DOHH2 (cell line): ENCODE results near the gene MAFG.

ENCODE experiments used
- H3F3A ChIP-seq: fragments of 200-600 bp; sonication (generic), shearing (Covaris generic); 2 replicates; pipeline ENCODE4 v1.6.0; 2016; ENCODE audit warnings: antibody characterized with exemption, mild to moderate bottlenecking; ENCODE audit not compliant: control insufficient read depth, insufficient read depth
- H3K27ac ChIP-seq: fragments of 200-600 bp; sonication (generic); 2 replicates; pipeline ENCODE4 v1.5.1; 2014; ENCODE audit warnings: low read depth, mild to moderate bottlenecking, low read length, moderate library complexity
- H3K27me3 ChIP-seq: fragments of 200-600 bp; sonication (generic); 2 replicates; pipeline ENCODE4 v1.6.1; 2014; ENCODE audit warnings: mild to moderate bottlenecking, low read length, mixed read lengths; ENCODE audit not compliant: control insufficient read depth
- H3K36me3 ChIP-seq: fragments of 200-600 bp; sonication (generic); 2 replicates; pipeline ENCODE4 v1.6.1; 2014; ENCODE audit warnings: mild to moderate bottlenecking, low read length, moderate library complexity, mixed read lengths; ENCODE audit not compliant: control insufficient read depth
- H3K4me1 ChIP-seq: fragments of 200-600 bp; sonication (generic); 2 replicates; pipeline ENCODE4 v1.6.1; 2014; ENCODE audit warnings: mild to moderate bottlenecking, low read length, mixed read lengths; ENCODE audit not compliant: control insufficient read depth
- H3K4me2 ChIP-seq: fragments of 200-600 bp; sonication (generic); 2 replicates; pipeline ENCODE4 v1.6.0; 2014; ENCODE audit warnings: mild to moderate bottlenecking, low read length, moderate library complexity
- H3K4me3 ChIP-seq: fragments of 200-600 bp; sonication (generic); 2 replicates; pipeline ENCODE4 v1.5.1; 2014; ENCODE audit warnings: mild to moderate bottlenecking, low read length, mixed read lengths
- H3K79me2 ChIP-seq: fragments of 200-600 bp; sonication (generic); 2 replicates; pipeline ENCODE4 v1.6.1; 2014; ENCODE audit warnings: mild to moderate bottlenecking, low read length, mixed read lengths; ENCODE audit not compliant: control insufficient read depth
- H3K9me2 ChIP-seq: fragments of 200-600 bp; sonication (generic); replicated peaks from 2 replicates; pipeline ENCODE4 v1.6.1; 2014; ENCODE audit warnings: mild to moderate bottlenecking, low read length, mixed read lengths; ENCODE audit not compliant: control insufficient read depth
- H3K9me3 ChIP-seq: fragments of 200-600 bp; sonication (generic); 2 replicates; pipeline ENCODE4 v1.6.1; 2014; ENCODE audit warnings: antibody characterized with exemption, low read length, mixed read lengths; ENCODE audit not compliant: control insufficient read depth, insufficient read depth
- H4K20me1 ChIP-seq: fragments of 200-600 bp; sonication (generic); 2 replicates; pipeline ENCODE4 v1.6.0; 2014; ENCODE audit warnings: low read depth, mild to moderate bottlenecking, antibody characterized with exemption, low read length, moderate library complexity; ENCODE audit not compliant: control insufficient read depth, insufficient read depth
- CTCF ChIP-seq: fragments of 200-600 bp; sonication (generic); IDR thresholded peaks from one replicate; pipeline ENCODE4 v1.5.1; 2014; ENCODE audit warnings: antibody characterized with exemption, mild to moderate bottlenecking, low read depth, low read length; ENCODE audit not compliant: poor library complexity, severe bottlenecking
- EZH2phosphoT487 ChIP-seq: fragments of 200-600 bp; sonication (generic); IDR thresholded peaks from 2 replicates; pipeline ENCODE4 v1.6.1; 2017; ENCODE audit warnings: borderline replicate concordance, mild to moderate bottlenecking, antibody characterized with exemption, low read length, moderate library complexity, mixed read lengths

Gene MAFG

GRCh38 chr17:81891303-81891552 is 36.3 kb downstream of the MAFG start:
- Histone ChIP-seq H3K9me3 (no peaks in the 10 kb centered on the region), H3K4me2 (peak overlapping the region; percentile 93; the same call in 1 of the 2 replicates), H3K4me1 (peaks cover 38% of the 10 kb centered on the region), H3K79me2 (peaks cover 82% of the 10 kb centered on the region), H3K27ac (peak overlapping the region; percentile 53), H3K4me3 (peak overlapping the region; percentile 96), H3K36me3 (peaks cover 70% of the 10 kb centered on the region), H3K27me3 (no peaks in the 10 kb centered on the region), H4K20me1 (peaks cover 9% of the 10 kb centered on the region), H3F3A (peaks cover 11% of the 10 kb centered on the region), H3K9me2 (no peaks in the 10 kb centered on the region)
- no peak for TF ChIP-seq CTCF
- TF ChIP-seq EZH2phosphoT487, result no peak

DNA sequence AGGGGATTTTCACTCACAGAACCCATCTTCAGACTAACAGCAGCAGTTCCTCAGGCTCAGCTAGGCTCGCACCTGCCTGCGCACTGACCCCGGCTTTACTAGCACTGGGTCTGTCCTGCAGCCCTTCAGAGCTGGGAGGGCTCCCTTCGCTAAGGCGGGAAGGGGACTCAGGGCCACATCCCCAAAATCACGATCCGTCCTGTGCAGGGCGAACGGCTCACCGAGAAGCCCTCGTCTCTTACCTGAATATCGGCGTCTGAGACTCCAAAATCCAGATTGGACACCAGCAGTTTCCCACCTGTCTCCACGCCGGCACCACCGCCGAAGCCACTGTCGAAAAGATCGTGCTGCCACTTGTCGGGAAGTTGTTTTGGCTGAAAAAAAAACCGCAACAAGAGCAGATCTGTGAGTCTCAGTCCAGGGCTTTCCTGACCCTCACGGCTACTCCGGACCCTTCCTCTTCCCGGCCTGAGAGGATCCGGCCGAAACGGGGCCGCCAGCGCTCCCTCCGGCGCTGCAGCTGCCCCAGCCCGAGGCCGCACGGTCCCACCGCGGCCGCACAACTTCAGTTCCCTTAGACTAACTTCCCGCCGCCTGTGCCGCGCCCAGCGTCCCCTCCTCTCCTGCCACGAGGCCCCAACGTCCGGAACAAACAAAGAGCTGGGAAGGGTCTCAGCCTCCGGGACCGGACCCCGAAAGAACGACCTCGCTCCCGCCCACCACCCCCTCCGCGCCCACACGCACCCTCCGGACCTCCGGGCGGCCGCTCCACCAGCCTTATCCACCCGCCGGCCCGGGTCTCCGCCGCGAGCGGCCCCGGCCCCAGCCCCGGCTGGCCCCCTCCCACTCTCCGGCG is 36.9 kb downstream of the MAFG start:
- Histone ChIP-seq H3K4me2 (peak overlapping the region; percentile 93), H3K79me2 (peaks cover 88% of the 10 kb centered on the region), H3K9me3 (no peaks in the 10 kb centered on the region), H3K4me1 (peaks cover 38% of the 10 kb centered on the region), H4K20me1 (peaks cover 9% of the 10 kb centered on the region), H3K27me3 (no peaks in the 10 kb centered on the region), H3K27ac (peak overlapping the region; percentile 53), H3K36me3 (peaks cover 75% of the 10 kb centered on the region), H3F3A (peaks cover 11% of the 10 kb centered on the region), H3K9me2 (no peaks in the 10 kb centered on the region), H3K4me3 (peak overlapping the region; percentile 96)
- TF ChIP-seq EZH2phosphoT487, result no peak
- TF ChIP-seq CTCF, result no peak

DNA sequence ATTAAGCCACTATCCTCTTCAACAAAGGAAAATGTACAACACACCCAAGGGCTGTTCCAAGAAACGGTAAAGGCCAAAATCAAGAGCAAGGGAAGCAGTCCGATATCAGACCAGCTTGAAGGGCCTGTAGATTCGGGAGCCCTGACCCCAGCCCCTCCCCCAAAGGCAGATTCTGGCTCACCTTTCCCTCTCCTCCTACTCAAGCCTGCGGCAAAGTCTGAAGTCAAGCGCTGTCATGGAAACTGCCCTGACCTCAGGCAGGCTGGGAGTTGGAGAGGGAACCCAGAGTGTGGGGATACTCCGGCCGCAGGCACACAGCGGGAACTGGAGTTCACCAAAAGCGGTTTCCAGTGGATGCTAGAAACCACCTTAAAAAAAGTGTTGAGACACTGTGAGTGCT is 37.9 kb downstream of the MAFG start:
- Histone ChIP-seq H3K4me2 (peak overlapping the region; percentile 93), H4K20me1 (peaks cover 9% of the 10 kb centered on the region), H3K27me3 (no peaks in the 10 kb centered on the region), H3K27ac (peak overlapping the region; percentile 53), H3F3A (peaks cover 11% of the 10 kb centered on the region), H3K36me3 (peaks cover 78% of the 10 kb centered on the region), H3K4me1 (peaks cover 38% of the 10 kb centered on the region), H3K9me3 (no peaks in the 10 kb centered on the region), H3K4me3 (peak overlapping the region; percentile 96), H3K79me2 (peaks cover 92% of the 10 kb centered on the region), H3K9me2 (no peaks in the 10 kb centered on the region)
- TF ChIP-seq EZH2phosphoT487, result no peak
- no peak for TF ChIP-seq CTCF
